CD4-positive, alpha-beta T cell treated with Interleukin-6 at 100 ng/mL for 8 hours (primary cell): Measurements from ENCODE around the gene NEDD9.

Experiments used
- DNase-seq: peaks from one replicate; pipeline ENCODE4 v3.0.0-alpha.2; 2020; ENCODE audit warnings: mixed read lengths, low spot score

NEDD9 gene

GRCh38 chr6:11142296-11143027, 90.0 kb downstream of the NEDD9 start:
- DNase-seq, result no peak

DNA sequence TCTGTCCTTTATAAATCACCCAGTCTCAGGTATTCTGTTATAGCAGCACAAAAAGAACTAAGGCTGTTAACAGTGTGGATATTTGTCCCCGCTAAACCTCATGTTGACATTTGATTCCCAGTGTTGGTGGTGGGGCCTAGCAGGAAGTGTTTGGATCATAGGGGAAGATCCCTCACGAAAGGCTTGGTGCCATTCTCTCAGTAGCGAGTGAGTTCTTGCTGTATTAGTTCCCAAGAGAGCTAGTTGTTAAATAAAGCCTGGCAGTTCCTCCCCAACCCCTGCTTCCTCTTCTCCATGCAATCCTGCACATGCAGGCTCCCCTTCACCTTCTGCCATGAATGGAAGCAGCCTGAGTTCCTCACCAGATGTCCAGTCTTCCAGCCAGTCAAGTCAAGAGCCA, 91.2 kb downstream of the NEDD9 start:
- DNase-seq, result no peak

- DNase-seq, result no peak
These were observed 92.4 kb downstream of the NEDD9 start for GRCh38 chr6:11140056-11140455.

DNA sequence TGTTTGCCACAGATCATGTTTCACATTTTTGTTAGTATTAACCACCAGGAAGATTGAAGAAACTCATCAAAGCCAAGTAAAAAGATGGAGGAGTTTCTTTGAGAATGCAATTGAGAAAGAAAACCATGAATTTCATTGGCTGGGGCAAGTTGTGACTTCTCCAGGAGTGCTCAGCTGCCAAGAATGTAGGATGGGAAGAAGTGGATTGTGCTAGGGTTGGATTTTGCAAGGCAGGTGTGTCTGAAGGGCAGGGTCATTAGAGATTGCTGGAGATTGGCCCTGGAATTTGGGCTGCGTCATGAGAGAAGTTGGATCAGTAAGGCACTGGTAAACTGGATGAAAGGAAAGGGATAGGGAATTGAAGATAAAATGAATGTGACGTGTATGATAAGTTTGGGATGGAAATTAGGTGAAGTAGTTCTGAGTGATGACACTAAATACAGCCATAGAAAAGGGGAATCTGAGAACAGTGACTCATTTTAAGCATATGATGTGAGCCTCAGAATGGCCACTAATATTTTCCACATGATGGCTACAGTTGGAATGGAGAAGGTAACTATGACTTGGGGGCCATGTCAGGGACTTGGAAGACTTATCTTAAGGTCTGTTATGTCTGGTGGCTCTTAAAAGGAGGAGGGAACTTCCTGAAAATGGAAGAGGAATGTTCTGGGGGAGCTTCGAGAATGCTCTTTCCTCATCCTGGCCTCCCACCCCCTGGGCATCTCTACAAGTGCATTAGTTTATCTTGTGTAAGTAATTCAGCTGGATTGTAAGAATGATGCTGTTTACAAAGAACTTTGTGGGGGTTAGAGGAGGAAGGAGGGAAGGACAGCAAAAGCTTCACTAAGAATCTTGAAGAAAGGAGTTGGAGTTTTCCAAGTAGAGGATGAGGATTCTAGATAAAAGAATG, 93.2 kb downstream of the NEDD9 start:
- no peak for DNase-seq

- no peak for DNase-seq
These were observed 95.7 kb downstream of the NEDD9 start for GRCh38 chr6:11136809-11137208.
